GM12892 (cell line): ENCODE data around the gene SPATA13.
A peak's percentile ranks its signal among the peaks of the same experiment; 100 is the strongest.
"Not testable (repeated sequence)": the region's sequence is repeated elsewhere in the genome, so short reads cannot be mapped to it uniquely, and the experiment has no call there.

Experiments used
- DNase-seq: peaks from one replicate; pipeline ENCODE4 v3.0.0; 2011; ENCODE audit not compliant: insufficient read length
- FAIRE-seq: peaks from 2 replicates; lab custom pipeline; 2011; peaks lifted over from hg19 to GRCh38; lab: Jason Lieb, UNC
- POLR2A ChIP-seq: IDR thresholded peaks from 2 replicates; pipeline ENCODE4 v1.6.1; 2011; ENCODE audit warnings: low read depth, low read length, control low read depth
- POLR2AphosphoS5 ChIP-seq: IDR thresholded peaks from 2 replicates; pipeline ENCODE4 v1.6.1; 2011; ENCODE audit warnings: low read depth, low read length, control low read depth
- TAF1 ChIP-seq: IDR thresholded peaks from 2 replicates; pipeline ENCODE4 v1.6.1; 2011; ENCODE audit warnings: low read depth, mild to moderate bottlenecking, control low read depth, low read length, borderline replicate concordance

Gene SPATA13

DNA sequence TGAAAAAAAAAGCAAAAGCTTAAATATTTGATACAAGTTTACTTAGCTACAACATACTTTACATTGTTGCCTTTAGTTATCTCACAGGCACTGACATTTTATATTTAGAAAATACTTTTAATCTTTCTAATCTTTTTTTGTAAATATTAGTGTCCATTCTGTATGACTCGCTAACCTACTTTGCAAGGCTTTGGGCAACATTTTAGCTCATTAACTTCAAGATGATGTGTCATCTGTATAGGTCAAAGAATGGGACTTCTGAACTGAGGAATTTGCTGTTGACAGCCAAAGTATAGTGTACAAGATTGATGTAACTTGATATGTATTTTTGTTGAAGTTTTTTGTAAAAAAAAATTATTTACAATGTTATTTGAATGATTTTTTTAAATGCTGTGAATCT, 146.1 kb downstream of the SPATA13 start:
- TF ChIP-seq POLR2AphosphoS5 (no peak), POLR2A (no peak), TAF1 (no peak)
- FAIRE-seq (no peak), DNase-seq (no peak)

DNA sequence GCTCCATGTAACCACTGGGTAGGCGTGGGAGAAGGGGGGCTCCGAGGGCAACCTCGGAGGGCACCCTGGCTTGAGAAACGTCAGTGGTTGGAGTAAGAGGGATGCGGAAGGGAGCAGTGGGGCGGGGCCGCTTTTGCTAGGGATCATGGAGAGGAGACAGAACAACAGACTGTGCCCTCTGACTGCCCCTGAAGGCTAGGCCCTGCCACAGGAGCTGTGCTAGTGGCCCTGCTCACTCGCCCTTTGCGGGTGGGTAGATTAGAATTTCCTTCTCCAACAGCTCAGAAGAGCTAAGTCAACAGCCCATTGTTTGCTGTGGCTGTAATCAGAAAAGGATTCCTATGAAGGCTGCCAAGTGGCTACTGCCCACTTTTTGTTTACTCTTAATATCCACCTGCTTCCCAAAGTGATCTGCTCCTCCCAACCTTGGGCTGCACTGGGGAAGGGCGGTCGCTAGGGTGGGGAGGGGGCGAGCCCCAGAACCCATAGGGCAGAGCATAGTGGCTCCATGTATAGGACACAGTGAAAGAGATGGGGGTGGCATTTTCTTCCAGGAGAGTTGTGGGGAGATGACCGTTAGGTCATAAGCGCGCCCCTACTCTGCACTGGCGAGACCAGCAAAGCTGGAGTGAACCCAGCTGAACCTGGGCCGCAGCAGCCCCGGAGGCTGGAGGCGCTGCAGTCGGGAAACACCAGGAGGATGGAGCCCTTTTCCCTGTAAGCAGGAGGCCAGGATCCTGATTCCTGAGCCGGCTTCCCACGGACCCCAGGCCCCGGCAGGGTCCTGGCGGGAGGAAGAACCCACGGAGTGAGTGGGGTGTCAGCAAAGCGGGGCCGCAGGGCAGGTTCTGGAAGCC, 146.9 kb downstream of the SPATA13 start:
- DNase-seq (no peak), FAIRE-seq (no peak)
- TF ChIP-seq POLR2A (no peak), POLR2AphosphoS5 (no peak), TAF1 (no peak)

DNA sequence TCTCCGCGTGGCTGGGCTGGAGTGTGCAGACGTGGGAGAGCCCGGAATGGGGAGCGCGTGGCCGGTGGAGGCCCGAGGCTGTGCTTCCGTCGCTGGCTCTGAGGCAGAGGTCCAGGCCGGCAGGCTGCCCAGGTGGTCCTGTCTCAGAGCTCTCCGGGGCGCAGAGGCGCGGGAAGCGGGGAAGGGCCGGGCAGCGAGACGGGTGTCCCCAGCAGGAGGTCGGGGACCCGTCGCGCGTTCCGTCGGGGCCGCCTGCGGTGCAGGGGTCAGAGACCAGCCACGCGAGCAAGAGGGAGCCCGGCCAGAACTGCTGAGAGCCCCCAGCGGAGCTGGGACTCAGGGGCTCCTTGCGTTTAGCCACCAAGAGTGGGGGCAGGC, 147.5 kb downstream of the SPATA13 start:
- DNase-seq = no peak
- FAIRE-seq = no peak
- no peak for TF ChIP-seq TAF1
- no peak for TF ChIP-seq POLR2AphosphoS5
- TF ChIP-seq POLR2A = no peak

DNA sequence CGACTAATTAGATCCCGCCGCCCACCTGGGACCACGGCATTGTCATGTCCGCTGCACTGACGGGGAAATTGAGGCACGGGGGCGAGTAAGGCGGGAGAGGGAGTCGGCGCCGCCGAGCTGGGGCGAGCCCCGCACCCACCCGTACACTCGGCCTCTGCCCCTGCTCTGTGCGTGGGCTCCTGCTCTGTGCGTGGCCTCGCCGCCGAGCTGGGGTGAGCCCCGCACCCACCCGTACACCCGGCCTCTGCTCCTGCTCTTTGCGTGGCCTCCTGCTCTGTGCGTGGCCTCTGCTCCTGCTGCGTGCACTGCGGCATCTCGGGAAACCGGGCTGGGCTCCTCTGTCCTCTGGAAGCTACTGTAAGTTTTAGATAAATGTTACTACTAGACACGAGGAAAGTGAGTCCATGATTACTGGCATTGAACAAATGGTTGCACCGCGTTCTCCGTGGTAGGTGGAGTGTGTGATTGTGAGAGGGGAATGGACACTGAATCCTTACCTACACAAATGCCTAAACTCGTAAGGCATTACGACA, 148.0 kb downstream of the SPATA13 start:
- FAIRE-seq (no peak), DNase-seq (no peak)
- TF ChIP-seq TAF1 (no peak), POLR2AphosphoS5 (no peak), POLR2A (no peak)

DNA sequence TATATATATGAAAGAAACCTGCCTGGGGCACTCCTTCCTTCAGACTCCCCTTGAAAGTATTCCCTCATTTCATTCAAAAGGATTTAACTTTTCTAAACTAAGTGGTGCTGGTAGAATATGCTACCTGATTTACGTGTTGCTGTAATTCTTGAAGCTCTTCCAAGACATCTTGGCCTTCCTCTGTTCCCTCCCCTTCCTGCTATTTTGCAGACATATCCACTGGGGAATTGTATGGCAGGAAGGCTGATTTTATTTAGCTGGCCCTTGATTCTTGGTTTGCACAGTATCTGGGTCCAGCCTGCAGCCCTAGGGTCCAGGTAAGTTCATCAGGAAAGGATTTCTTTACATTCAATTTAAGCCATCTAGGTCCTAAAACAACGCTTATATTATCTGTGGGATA, 148.8 kb downstream of the SPATA13 start, which contains the start of gene C1QTNF9:
Gene C1QTNF9 (plus strand): TSS at position 281 of the 400 bp plus-strand sequence. CDS start 6,424 bp downstream, outside the sequence.
- FAIRE-seq, DNase-seq: not testable (repeated sequence)

DNA sequence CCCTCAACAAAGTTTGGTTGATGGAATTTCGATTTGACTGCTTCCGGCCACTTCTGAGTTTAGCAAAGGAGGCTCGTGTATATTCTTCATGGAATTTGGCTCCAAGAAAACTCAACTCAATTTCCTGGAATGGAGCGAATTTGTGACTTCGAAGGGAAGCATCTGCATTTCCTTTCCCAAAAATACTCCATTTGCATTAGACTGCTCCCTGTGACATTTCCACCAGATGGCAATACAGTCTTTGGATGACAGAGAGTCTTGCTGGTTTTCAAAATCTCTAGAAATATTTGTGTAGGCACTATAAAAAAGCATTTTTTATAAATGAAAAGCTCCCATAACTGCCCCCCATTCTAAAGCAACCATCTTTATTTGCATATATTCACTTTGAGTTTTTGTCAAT, 152.9 kb downstream of the SPATA13 start:
- DNase-seq = no peak
- peak; percentile 44 for FAIRE-seq
- TF ChIP-seq POLR2AphosphoS5 = no peak
- TF ChIP-seq POLR2A = no peak
- no peak for TF ChIP-seq TAF1

DNA sequence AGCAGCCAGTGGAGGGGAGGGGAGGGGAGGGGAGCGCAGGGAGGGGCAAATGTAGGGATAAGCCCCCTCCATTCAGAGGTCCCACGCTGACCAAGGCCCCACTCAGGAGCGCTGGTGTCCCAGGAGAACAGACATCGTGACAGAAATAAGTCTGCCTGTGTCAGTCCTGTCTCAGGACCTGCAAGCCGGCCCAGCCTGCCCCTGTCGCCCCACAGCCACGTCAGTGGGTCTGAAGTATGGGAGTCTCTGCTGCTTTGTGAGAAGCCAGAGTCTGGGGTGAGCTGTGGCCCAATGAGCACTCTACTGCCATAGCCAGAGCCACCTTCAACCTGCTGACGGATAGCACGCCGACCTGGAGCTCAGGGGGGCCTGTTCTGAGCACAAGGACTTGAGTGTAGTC, 157.3 kb downstream of the SPATA13 start:
- FAIRE-seq = not testable (repeated sequence)

DNA sequence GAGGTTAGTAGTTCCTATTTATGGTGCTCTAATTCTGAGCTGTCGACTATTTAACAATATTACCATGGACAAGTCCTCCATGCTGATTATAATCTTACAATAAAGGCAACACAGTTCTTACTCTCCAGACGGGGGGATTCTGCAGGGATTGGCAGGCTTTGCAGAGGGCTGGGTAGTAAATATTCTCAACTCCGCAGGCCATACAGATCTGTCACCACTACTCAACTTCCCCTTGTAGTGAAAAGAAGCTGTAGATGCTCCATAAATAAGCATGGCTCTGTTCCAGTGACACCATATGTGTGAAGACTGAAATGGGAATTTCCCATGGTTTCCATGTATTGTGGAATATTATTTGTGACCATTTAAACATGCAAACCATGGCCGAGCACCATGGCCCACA, 158.4 kb downstream of the SPATA13 start:
- not testable (repeated sequence) for DNase-seq

More for the DNA sequence above, 157.3 kb downstream of the SPATA13 start:
- DNase-seq = not testable (repeated sequence)

DNA sequence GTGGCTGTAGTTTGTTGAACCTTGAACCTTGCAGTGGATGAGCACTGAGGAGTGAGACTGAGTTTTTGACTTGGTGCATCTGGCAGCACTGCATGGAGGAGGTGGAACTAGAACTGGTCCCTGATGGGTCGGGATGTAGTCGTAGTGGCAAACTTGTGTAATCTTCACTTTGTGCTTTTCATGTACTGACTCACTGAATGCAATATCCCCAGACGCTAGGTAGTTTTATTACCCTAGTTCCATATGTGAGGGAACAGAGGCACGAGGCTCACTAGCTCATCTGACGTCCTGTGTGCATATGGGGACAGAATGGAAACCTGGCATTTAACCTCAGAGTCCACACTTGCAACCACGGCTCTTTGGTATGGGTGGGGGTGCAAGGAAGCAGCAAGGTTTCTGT, 159.1 kb downstream of the SPATA13 start:
- DNase-seq = not testable (repeated sequence)
- peak; percentile 30 for FAIRE-seq

More for the DNA sequence above, 158.4 kb downstream of the SPATA13 start:
- not testable (repeated sequence) for FAIRE-seq

DNA sequence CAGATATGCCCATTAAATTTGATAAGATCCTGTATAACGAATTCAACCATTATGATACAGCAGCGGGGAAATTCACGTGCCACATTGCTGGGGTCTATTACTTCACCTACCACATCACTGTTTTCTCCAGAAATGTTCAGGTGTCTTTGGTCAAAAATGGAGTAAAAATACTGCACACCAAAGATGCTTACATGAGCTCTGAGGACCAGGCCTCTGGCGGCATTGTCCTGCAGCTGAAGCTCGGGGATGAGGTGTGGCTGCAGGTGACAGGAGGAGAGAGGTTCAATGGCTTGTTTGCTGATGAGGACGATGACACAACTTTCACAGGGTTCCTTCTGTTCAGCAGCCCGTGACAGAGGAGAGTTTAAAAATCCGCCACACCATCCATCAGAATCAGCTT, 160.9 kb downstream of the SPATA13 start:
- DNase-seq, FAIRE-seq: not testable (repeated sequence)

DNA sequence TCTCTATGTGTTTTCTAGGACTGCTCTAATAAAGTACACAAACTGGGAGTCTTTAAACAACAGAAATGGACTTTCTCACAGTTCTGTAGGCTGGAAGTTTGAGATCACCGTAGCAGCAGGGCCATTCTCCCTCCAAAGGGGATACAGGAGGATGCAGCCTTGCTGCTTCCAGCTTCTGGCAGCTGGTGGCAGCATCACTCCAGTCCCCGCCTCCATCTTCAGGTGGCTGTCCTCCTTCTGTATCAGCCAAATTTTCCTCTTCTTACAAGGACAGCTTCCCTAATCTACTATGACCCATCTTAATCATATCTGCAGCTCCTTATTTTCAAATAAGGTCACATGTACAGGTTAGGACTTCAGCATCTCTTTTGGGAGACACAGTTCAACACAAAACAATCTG, 161.9 kb downstream of the SPATA13 start:
- not testable (repeated sequence) for DNase-seq, FAIRE-seq

DNA sequence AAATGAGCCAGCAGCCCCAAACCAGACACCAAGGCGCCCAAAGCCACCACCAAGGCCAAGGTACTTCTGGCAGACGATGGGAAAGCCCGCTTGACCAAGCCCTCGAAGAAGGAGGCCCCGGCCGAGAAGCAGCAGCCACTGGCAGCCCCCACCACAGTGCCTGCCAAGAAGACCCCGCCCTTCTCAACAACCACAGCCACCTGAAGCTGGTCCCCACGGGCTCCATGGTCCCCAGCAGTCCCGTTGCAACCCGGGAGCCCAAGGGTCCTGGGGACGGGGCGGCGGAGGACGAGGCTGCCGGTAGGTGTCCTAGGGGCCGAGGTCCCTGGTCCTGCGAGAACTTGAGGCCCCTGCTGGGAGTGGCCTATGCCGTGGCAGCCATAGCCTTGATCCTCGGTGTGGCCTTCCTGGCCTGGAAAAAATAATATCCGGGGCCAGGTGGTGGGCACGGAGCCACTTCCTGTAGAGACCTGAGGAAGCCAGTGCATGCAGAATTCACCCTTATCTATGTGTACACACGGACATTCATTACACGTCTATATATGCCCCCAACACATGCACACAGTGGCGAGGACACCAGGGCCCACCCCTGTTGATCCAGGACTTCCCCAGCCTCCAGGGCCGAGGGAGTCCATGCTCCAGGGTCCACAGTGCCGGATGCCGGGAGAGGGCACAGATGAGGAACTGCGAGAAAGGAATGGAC, 162.7 kb downstream of the SPATA13 start:
- FAIRE-seq = no peak
- TF ChIP-seq POLR2A (no peak), TAF1 (no peak), POLR2AphosphoS5 (no peak)

DNA sequence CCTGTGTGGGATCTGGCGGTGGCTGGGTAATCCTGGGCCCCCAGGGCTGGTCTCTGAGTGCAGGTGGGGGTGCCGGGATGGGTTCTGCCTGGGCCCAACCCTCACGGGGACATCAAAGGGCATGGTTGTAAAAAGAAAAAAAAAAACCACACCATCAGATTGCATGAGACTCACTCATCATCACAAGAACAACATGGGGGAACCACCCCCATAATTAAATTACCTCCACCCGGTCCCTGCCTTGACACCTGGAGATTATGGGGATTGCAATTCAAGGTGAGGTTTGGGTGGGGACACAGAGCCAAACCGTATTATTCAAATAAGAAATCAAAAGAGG, 163.2 kb downstream of the SPATA13 start:
- DNase-seq = no peak
- TF ChIP-seq TAF1 (no peak), POLR2A (no peak), POLR2AphosphoS5 (no peak)
- no peak for FAIRE-seq

More for the DNA sequence above, 162.7 kb downstream of the SPATA13 start:
- DNase-seq = no peak

DNA sequence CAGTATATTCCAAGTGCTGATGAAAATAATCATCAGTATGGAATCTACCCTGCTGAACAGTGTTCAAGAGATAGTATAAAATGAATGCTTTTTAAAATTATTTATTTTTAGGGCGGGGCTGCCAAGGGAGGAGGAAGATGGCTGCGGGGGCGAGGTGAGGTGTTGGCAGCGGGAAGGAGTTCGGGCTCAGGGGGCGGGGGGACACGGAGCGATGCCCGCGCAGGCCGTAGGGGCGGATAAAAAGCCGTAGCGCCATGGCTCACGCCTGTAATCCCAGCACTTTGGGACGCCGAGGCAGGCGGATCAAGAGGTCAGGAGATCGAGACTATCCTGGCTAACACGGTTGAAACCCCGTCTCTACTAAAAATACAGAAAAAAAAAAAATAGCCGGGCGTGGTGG, 167.1 kb downstream of the SPATA13 start:
- DNase-seq, FAIRE-seq: not testable (repeated sequence)
